ENCODE data around the gene VPS4B.

VPS4B gene

GRCh38 chr18:63368611-63369010 is 53.7 kb downstream of the VPS4B start:
- Histone ChIP-seq H3K27ac (replicated peaks) (no peak overlapping the region), H3K27me3 (ENCODE audit: insufficient read depth, poor library complexity, severe bottlenecking) (no peaks in the 10 kb centered on the region), H3K4me3 (replicated peaks; ENCODE audit: insufficient read depth, low read length) (no peak overlapping the region)
- TF ChIP-seq CTCF (IDR thresholded peaks at IDR 0.05; ENCODE audit: insufficient read depth, low read length) (no peak), REST (IDR thresholded peaks at IDR 0.05; ENCODE audit: insufficient replicate concordance, low read depth) (no peak), GABPA (IDR thresholded peaks at IDR 0.05; ENCODE audit: low read depth) (no peak), SPI1 (IDR thresholded peaks at IDR 0.05; ENCODE audit: borderline replicate concordance, low read depth) (no peak)
- DNase-seq (ENCODE audit: low read depth in 1 of 2, low spot score in 1 of 2): no peak

GRCh38 chr18:63367053-63367953 is 55.0 kb downstream of the VPS4B start, which contains the start of gene KDSR:
Gene KDSR (minus strand): TSS chr18:63367206. CDS start chr18:63367118, 88 bp downstream.
- H3K4me3 ChIP-seq (replicated peaks; ENCODE audit: insufficient read depth, low read length): peak within 1 kb of the TSS; percentile 96
- H3K27me3 ChIP-seq (ENCODE audit: insufficient read depth, poor library complexity, severe bottlenecking): no peaks in the 10 kb centered on the region
- peak within 1 kb of the TSS; percentile 72 for H3K27ac ChIP-seq (replicated peaks)
- TF ChIP-seq GABPA (IDR thresholded peaks at IDR 0.05; ENCODE audit: low read depth): peak; percentile 47; the same call in 1 of the 2 replicates
- peak; percentile 66 for TF ChIP-seq REST (IDR thresholded peaks at IDR 0.05; ENCODE audit: insufficient replicate concordance, low read depth)
- TF ChIP-seq CTCF (IDR thresholded peaks at IDR 0.05; ENCODE audit: insufficient read depth, low read length): no peak
- TF ChIP-seq POLR2AphosphoS5 (IDR thresholded peaks at IDR 0.05; ENCODE audit: low read depth): peak; percentile 80
- peak; percentile 84 to 97 for DNase-seq (ENCODE audit: low read depth in 1 of 2, low spot score in 1 of 2)

- H3K27ac ChIP-seq (replicated peaks): peak overlapping the region; percentile 52
- H3K4me3 ChIP-seq (replicated peaks; ENCODE audit: insufficient read depth, low read length): peak overlapping the region; percentile 96
- peak in 1 of 2 experiments; percentile 58 for DNase-seq (ENCODE audit: low read depth in 1 of 2, low spot score in 1 of 2)
- TF ChIP-seq GABPA (IDR thresholded peaks at IDR 0.05; ENCODE audit: low read depth) (no peak), SPI1 (IDR thresholded peaks at IDR 0.05; ENCODE audit: borderline replicate concordance, low read depth) (no peak), POLR2AphosphoS5 (IDR thresholded peaks at IDR 0.05; ENCODE audit: low read depth) (no peak)
- no peaks in the 10 kb centered on the region for H3K27me3 ChIP-seq (ENCODE audit: insufficient read depth, poor library complexity, severe bottlenecking)
These were observed 55.8 kb downstream of the VPS4B start for GRCh38 chr18:63366213-63367052.

DNA sequence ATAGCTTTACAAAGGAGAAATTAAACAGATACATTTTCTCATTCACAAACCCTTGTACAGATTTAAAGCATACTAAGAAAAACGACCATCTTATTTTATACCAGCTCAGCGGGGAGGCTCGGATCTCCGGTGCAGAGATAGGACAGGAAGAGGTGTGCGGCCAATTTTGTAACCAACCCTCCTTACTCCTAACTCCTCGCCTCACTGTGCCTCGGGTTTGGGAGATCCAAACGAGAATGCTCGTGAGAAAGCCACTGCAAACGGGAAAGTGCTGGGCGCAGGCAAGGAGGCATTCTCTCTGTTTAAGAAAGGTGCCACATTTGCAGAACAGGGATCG is 56.4 kb downstream of the VPS4B start:
- no peak for TF ChIP-seq POLR2AphosphoS5 (IDR thresholded peaks at IDR 0.05; ENCODE audit: low read depth)
- TF ChIP-seq CTCF (IDR thresholded peaks at IDR 0.05; ENCODE audit: insufficient read depth, low read length): no peak
- no peak for TF ChIP-seq GABPA (IDR thresholded peaks at IDR 0.05; ENCODE audit: low read depth)
- no peak for TF ChIP-seq REST (IDR thresholded peaks at IDR 0.05; ENCODE audit: insufficient replicate concordance, low read depth)
- no peak for TF ChIP-seq SPI1 (IDR thresholded peaks at IDR 0.05; ENCODE audit: borderline replicate concordance, low read depth)
- Histone ChIP-seq H3K27me3 (ENCODE audit: insufficient read depth, poor library complexity, severe bottlenecking) (no peaks in the 10 kb centered on the region), H3K27ac (replicated peaks) (no peak overlapping the region), H3K4me3 (replicated peaks; ENCODE audit: insufficient read depth, low read length) (peak overlapping the region; percentile 96)
- DNase-seq (ENCODE audit: low read depth in 1 of 2, low spot score in 1 of 2): no peak
